ENCODE results near the gene SLC35A5.

SLC35A5 gene

DNA sequence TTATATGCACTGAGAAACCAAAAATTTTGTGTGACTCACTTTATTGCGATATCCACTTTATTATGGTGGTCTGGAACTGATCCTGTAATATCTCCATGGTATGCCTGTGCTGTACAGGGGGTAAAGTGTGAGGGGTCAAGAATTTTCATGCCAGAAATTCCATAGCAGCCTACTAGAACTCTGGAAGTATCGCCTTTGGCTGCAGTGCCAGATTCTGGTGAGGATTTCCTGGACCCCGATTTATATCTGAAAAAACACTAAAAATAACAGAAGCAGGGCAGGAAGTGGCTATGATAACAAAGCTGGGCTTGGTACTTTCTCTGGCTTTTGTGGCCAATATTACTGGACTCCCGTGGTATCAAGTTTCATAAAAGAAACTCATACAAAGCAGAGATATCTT lies 42.7 kb downstream of the SLC35A5 start:
- TF ChIP-seq, protein P1, sequence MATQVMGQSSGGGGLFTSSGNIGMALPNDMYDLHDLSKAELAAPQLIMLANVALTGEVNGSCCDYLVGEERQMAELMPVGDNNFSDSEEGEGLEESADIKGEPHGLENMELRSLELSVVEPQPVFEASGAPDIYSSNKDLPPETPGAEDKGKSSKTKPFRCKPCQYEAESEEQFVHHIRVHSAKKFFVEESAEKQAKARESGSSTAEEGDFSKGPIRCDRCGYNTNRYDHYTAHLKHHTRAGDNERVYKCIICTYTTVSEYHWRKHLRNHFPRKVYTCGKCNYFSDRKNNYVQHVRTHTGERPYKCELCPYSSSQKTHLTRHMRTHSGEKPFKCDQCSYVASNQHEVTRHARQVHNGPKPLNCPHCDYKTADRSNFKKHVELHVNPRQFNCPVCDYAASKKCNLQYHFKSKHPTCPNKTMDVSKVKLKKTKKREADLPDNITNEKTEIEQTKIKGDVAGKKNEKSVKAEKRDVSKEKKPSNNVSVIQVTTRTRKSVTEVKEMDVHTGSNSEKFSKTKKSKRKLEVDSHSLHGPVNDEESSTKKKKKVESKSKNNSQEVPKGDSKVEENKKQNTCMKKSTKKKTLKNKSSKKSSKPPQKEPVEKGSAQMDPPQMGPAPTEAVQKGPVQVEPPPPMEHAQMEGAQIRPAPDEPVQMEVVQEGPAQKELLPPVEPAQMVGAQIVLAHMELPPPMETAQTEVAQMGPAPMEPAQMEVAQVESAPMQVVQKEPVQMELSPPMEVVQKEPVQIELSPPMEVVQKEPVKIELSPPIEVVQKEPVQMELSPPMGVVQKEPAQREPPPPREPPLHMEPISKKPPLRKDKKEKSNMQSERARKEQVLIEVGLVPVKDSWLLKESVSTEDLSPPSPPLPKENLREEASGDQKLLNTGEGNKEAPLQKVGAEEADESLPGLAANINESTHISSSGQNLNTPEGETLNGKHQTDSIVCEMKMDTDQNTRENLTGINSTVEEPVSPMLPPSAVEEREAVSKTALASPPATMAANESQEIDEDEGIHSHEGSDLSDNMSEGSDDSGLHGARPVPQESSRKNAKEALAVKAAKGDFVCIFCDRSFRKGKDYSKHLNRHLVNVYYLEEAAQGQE (IDR thresholded peaks at IDR 0.05; ENCODE audit: insufficient read depth in 1 of 2, low read depth in 2 of 2, low read length in 2 of 2): no peak
- TF ChIP-seq TAF1 (IDR thresholded peaks at IDR 0.05; ENCODE audit: borderline replicate concordance, insufficient read depth, low read length) (no peak), SIN3A (IDR thresholded peaks at IDR 0.05; ENCODE audit: borderline replicate concordance, insufficient read depth, low read length) (no peak), FOXP2 (optimal IDR thresholded peaks at IDR 0.05; ENCODE audit: borderline replicate concordance, extremely low read depth, extremely low read length, insufficient read depth) (no peak), POLR2AphosphoS5 (IDR thresholded peaks at IDR 0.05; ENCODE audit: low read depth, low read length) (no peak)

DNA sequence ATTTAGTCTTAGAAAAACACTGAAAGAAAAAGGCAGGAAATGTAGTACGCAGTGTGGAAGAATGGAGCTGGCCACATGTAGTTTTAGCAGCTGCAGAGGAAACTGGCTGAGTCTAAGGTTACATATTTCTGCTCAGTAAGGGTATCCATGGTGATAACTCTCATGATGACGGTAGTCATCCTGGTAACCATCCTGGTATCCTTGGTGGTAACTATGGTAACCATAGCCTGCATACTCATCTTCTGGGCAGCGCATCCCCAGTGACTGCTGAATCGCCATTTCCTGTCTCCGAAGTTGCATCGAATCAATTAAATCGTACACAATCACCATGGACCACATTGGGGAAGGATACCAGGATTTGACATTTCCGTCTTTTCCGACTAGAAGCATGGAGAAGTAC lies 43.4 kb downstream of the SLC35A5 start:
- TF ChIP-seq SIN3A (IDR thresholded peaks at IDR 0.05; ENCODE audit: borderline replicate concordance, insufficient read depth, low read length) (no peak), TAF1 (IDR thresholded peaks at IDR 0.05; ENCODE audit: borderline replicate concordance, insufficient read depth, low read length) (no peak), POLR2AphosphoS5 (IDR thresholded peaks at IDR 0.05; ENCODE audit: low read depth, low read length) (no peak), FOXP2 (optimal IDR thresholded peaks at IDR 0.05; ENCODE audit: borderline replicate concordance, extremely low read depth, extremely low read length, insufficient read depth) (no peak)
- TF ChIP-seq, protein P1 (IDR thresholded peaks at IDR 0.05; ENCODE audit: insufficient read depth in 1 of 2, low read depth in 2 of 2, low read length in 2 of 2): no peak

DNA sequence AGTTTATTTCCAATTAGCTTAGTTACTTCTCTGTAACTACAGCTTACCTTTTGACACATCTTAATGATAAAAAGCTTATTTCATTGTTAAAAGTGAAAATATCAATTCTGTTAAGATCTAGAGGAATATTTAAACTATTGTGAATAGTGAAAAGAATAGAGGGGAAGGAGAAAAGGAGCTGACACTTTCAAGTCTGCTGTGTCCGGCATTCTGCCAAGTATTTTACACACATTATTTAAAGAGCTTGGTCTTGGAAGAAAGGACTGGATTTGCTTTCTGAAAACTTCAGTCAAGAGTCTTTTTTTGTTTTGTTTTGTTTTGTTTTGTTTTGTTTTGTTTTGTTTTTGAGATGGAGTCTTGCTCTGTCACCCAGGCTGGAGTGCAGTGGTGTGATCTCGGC lies 44.3 kb downstream of the SLC35A5 start:
- TF ChIP-seq, protein P1 (IDR thresholded peaks at IDR 0.05; ENCODE audit: insufficient read depth in 1 of 2, low read depth in 2 of 2, low read length in 2 of 2): no peak
- TF ChIP-seq TAF1 (IDR thresholded peaks at IDR 0.05; ENCODE audit: borderline replicate concordance, insufficient read depth, low read length): no peak
- no peak for TF ChIP-seq FOXP2 (optimal IDR thresholded peaks at IDR 0.05; ENCODE audit: borderline replicate concordance, extremely low read depth, extremely low read length, insufficient read depth)
- no peak for TF ChIP-seq SIN3A (IDR thresholded peaks at IDR 0.05; ENCODE audit: borderline replicate concordance, insufficient read depth, low read length)
- TF ChIP-seq POLR2AphosphoS5 (IDR thresholded peaks at IDR 0.05; ENCODE audit: low read depth, low read length): no peak

DNA sequence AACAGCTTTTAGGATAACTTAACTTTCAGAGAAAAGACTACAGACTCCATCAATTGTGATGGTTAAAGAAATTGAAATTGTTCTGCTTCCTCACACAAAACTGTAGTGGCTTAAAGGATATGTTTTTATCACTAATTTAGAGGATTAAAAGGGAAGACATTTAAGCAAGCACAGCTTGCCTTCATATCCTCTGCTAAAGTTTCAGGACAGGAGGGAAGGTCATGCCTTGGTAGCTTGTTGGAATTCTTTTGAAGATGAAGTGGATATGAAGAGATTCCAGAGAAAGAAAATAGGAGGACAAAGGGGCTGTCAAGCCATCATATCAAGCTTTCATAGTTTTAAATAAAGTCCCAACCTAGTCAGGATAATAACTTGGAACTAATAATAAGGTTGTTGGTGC lies 46.0 kb downstream of the SLC35A5 start:
- TF ChIP-seq SIN3A (IDR thresholded peaks at IDR 0.05; ENCODE audit: borderline replicate concordance, insufficient read depth, low read length) (no peak), POLR2AphosphoS5 (IDR thresholded peaks at IDR 0.05; ENCODE audit: low read depth, low read length) (no peak), FOXP2 (optimal IDR thresholded peaks at IDR 0.05; ENCODE audit: borderline replicate concordance, extremely low read depth, extremely low read length, insufficient read depth) (no peak), TAF1 (IDR thresholded peaks at IDR 0.05; ENCODE audit: borderline replicate concordance, insufficient read depth, low read length) (no peak)
- TF ChIP-seq, protein P1 (IDR thresholded peaks at IDR 0.05; ENCODE audit: insufficient read depth in 1 of 2, low read depth in 2 of 2, low read length in 2 of 2): no peak

DNA sequence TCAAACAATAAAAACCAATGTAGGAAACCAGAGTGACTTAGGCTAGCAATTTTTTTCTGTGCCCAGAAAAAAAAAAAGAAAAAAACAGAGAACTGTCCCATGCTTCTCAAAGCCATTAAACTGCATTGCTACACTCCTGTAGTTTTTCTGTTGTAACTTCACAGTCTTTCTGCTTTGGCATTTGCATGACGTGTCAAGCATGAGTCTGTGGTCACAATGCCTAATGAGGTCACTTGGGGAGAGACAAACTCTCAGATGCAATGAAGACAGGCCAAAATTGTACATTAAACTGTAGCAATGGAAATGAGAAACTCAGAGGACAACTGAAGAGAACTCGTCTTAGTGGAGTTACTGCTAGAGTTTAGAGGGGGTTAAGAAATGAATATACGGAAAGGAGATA lies 48.3 kb downstream of the SLC35A5 start:
- TF ChIP-seq SIN3A (IDR thresholded peaks at IDR 0.05; ENCODE audit: borderline replicate concordance, insufficient read depth, low read length) (no peak), TAF1 (IDR thresholded peaks at IDR 0.05; ENCODE audit: borderline replicate concordance, insufficient read depth, low read length) (no peak), FOXP2 (optimal IDR thresholded peaks at IDR 0.05; ENCODE audit: borderline replicate concordance, extremely low read depth, extremely low read length, insufficient read depth) (no peak), POLR2AphosphoS5 (IDR thresholded peaks at IDR 0.05; ENCODE audit: low read depth, low read length) (no peak)
- TF ChIP-seq, protein P1 (IDR thresholded peaks at IDR 0.05; ENCODE audit: insufficient read depth in 1 of 2, low read depth in 2 of 2, low read length in 2 of 2): no peak
